HG02623 (cell line): ENCODE results near the gene FAP.

ENCODE experiments used
- ATAC-seq: cut with Tn5 transposase; IDR thresholded peaks from one replicate; pipeline ENCODE4 v1.9.1; 2021; ENCODE audit warnings: moderate library complexity; ENCODE audit not compliant: unreplicated experiment

FAP gene

DNA sequence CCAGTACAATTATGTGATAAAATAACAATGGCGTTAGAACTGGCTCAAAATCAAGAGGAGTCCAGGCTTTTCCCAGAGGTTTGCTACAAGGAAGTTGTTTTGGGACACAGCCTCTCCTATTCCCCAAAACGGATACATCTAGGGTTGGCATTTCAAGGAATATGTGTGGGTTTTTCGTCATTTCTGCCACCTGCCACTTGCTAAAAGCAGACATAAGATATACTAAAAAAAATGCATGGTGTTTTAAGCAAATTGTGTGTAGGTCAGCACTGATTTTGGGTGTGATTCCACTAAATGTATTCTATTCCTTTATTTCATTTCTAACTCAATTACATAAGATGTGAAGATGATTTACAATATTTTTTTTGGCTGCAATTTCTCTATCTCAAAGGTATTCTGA is 54.8 kb downstream of the FAP start:
- no peak for ATAC-seq

DNA sequence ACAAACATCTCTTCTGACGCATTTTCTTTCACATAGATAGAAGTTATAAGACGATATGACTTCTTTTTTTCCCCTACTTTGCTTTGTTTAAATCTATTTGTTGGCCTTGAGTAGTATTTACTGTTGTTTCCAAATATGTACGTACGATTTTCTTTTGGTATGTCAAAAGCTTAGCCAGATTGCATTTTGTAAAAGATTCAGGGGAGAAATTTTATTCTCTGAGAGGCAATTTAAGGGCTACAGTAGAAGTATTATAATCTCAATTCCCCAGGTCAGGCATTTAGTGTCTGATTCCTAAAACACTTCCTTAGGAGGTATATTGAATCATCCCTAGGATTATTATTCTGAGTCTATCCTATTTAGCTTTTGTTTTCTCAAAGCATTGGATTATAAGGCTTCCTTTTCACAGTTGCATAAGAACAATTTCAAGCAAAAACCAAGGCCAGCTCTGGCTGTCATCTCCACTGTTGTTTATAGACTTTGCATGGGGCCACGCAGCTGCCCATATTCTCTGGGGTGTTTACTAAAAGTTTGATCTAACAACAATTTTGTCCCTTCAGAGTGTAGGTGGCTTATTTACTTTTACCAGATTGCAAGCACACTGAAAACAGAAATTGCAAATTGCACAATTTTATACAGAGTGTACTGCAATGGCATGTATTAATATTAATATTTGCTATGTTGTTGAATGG is 57.6 kb downstream of the FAP start:
- ATAC-seq, result no peak

DNA sequence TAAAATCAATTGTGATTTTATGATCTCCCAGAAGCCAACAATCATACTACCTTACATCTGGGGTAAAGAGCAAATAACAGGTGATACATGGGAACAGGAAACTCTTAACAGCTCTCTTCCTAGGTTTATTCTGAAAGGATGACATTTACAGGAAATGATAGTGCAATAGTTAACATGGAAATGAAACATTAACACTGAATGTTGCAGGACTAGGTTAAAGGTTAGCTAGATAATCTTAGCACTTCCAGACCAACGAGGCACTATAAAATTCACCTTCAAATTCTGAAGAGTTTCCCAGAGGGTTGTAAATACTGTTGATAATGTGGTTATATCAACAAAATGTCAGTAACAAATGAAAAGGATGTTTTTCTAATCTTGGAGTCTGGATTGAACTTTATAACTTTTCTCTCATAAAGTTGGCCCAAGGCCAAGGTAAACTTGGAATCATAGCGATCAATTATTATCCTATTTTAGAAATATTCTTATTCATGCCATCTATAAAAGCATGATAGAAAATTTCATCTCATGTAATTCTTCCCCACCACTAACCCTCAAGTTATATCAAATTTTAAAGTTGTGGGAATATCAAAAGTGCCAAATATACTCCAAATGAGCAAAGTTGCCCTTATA is 58.3 kb downstream of the FAP start:
- no peak for ATAC-seq

DNA sequence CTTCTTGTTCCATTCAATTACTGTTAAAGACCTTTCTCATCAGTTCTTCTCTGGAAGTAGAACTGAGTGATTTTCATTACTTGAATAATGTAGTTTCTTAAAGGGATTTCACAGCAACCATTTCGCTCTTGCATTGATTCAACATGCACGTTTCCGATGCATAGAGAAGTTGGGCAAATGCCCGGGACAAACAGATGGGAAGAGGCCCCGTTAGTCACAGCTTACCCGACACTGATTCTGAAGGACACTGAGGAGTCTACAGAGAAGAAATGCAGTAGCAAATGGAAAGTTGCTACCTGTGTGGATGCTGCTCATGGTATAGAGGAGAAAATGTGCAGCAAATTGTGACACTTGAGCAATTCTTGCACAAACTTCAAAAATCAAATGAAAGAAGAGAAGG is 58.9 kb downstream of the FAP start:
- ATAC-seq, result no peak

DNA sequence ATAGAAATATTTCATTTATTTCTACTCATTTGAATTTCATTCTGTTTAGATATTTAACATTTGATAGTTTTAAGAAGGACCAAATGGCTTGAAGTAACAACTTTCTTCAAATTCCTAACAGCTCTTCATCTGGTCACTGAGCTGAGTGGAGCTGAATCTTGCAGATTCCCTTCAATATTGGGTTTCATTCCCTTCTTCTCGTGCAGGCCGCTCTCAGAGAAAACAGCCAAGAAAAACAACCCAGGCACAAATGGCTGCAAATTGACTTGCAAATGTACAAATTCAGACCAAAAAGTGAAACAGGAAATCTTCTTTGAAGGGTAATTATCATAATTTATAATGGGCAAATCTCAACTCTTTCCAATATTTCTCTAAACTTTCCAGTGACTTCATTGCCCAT is 60.9 kb downstream of the FAP start:
- ATAC-seq, result no peak

DNA sequence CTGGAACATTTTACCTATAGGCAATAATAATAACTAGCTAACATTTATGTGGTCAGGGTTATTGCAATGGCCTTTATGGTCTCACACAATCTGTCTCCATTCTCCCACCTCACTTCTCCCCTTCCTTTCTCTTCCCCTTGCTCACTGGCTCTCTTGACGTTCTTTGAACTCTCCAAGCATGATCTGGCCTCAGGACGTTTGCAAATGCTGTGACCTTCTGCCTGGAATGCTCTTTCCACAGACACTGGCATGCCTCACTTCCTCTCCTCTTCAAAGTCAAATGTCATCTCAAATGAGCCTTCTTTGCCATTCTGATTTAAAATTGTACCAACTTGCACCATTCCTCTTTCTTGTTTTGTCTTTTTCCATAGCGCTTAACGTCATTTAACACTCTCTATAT is 65.9 kb downstream of the FAP start:
- no peak for ATAC-seq

DNA sequence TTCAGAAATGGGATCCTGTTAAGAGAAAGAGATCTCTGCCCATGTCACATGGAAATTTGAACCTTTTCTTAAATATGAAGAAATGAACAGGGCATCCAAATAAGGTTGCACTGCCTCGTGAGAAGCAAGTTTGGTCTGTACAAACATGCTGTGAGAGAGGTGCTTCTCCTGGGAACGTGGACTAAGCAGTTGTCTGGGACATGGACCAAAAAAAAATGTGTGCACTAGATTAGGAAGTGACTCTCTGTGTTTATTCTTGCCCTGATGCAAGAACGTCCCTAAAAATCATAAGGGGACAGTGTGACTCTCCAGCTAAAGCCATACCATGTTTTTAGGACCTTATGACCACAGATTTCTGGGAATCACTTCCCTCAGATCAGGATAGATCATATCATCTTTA is 67.5 kb downstream of the FAP start:
- no peak for ATAC-seq

DNA sequence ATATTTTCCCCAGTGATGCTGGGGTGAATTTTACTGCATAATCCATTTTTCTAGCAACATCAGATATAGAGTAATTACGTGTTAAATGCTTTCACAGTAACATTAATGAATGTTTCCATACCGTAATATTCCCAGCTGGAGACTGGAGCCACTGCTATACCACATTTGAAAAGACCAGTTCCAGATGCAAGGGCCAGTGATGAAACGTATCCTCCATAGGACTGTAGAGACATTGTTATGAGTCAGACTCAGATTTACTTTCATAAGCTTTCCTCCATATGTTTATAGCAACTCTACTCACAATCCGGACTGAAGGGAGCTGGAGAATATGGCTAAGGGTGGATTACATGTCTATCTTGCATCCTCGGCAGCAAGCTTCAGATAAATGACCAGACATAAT is 68.5 kb downstream of the FAP start:
- ATAC-seq, result no peak

DNA sequence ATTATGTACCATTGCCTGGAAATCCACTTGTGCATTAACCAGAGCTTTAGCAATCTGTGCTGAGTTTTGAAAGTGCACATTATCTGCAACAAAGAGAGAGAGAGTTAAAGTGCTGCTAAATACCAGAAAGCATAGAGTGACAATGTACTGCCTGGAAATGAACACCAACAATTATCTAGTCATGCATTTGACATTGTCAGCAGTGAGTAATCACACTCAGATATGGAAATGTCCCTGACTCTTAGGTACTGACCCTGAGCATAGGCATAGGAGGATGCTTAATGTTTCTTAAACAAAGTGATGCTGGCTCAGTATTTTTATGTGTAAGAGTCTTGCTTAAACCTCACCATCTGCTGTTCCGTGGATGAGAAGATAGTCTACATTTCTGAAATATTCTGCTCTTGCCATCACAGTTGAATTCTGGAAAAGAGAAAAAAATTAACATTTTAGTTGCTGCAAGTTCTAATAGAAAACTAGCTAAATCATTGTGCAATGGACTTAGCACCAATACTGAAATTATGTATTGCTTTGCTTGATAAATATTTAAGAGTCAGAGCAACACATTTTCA is 70.4 kb downstream of the FAP start:
- ATAC-seq, result no peak

DNA sequence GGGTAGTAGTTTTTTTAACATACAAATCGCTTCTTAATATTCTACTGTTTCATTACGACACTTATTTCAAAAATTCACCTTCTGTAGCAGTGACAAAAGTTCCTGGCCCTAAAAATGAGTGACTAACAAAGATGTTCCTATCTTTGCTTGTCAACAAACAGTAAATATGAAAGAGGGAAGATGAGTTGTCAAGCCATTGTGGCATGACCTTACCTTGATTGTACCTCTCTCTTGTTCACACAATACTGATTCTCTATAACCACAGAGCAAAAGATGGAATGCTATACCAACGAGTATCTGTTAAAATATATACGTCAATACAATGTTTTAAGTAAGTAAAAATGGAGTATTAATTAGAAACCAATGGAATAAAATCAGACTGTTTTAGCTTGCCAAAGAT is 76.5 kb downstream of the FAP start:
- ATAC-seq, result no peak

DNA sequence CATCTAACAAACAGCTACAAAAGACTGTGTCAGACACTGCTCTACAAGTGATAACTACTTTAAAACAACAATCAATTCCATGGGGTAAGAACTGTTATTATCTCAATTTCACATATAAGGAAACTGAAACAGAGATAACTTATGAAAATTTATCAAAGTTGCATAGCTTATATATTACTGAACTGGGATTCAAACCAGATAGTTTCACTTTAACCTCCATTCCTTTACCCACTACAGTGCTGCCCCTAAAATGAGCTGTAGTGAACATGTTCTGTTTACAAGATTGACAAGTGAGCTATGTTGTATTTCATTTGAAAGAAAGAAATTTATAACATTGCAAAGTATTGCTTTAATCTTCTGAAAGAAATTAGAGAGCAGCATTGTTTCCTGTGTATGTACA is 77.1 kb downstream of the FAP start:
- no peak for ATAC-seq

DNA sequence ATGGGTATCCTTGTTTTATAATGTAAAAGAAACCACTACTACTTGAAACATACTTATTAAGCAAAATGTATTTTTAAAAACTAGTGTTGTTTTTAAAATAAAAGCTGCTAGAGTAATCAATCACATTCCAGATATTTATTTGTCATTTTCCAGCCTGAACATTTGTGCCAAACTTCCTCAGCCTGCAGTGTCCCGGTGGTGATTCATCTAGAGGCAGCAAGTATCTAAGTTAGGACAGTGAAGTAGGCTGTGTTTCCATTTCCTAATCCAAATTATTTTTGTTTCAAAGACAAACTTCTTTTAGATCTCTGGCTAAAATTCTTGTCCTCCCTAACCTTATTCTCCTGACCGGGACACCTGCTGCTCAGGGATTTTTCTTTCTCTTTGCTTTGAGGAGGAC is 78.4 kb downstream of the FAP start:
- no peak for ATAC-seq

DNA sequence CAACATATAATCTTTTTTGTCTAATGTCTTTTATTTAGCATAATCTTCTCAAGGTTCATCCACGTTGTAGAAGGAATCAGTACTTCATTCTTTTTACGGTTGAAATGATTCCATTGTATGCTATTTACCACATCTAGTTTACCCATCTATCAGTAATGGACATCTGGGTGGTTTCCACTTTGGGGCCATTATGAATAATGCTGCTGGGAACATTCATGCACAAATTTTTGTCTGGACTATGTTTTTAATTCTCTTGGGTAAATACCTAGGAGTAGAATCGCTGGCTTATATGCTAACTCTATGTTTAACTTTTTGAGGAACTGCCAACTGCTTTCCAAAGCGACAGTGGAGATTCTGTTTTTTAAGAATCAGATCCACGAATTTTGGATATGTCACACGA is 83.8 kb downstream of the FAP start:
- no peak for ATAC-seq

DNA sequence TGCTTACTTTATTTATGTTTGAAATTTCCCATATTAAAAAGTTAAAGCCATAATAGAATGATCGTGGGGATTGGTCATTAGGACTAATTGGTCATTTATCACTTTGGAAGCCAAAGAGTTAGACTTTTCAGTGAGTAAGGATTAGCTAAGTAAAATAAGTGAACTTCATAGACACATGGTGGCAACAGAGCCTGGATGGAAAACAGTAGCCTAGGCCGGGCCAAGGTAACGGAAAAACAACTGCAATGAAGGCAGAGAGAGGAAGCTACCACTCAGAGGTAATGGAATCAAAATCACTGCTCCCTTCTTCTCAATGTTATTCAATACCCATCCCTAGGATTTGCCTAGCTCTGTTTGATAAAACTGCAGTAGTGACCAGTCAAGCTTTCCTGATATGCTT is 87.1 kb downstream of the FAP start:
- ATAC-seq, result no peak

DNA sequence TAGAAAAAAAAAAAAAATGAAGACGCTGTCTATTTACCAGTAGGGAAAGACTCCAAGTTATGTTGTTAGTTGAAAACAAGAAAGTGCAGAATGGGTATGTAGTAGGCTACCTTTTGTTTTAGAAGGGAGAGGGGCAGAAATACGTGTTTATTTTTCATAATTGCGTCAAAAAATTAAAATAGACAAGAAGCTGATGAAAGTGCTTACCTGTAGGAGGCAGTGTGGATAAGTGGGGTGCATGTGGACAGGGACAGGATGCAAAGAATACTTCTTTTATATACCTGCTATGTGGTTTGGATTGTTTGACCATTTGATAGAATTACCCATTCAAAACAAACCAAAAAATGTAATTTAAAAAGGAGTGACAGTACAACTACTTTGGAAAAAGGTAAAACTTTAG is 88.2 kb downstream of the FAP start:
- ATAC-seq, result no peak

DNA sequence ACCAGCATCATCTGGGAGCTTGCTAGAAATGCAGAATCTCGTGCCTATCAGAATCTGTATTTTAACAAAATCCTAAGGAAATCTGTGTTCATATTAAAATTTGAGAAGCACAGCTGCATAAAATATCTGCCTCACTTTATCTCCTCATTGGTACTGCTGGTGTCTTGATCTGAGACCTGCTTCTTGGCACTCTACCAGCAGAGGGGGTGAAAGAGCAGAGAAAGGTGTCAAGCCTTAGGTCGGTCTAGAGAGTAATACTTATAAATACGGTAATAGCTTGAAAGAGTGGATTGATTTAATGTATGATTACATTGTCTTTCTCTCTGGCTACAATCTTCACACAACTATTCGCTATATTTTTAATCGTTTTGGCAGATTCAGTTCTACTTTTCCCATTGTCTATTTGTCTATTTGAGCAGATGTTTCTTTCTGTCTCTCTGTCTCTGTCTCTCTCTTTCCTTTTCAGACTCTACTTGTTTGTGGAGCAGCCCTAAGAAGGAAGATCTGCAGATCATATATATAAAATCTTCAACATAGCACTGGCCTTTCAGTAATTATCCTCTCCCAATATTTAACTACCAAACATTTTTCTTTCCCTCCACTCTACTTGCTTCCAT is 89.5 kb downstream of the FAP start:
- peak; percentile 95 for ATAC-seq

DNA sequence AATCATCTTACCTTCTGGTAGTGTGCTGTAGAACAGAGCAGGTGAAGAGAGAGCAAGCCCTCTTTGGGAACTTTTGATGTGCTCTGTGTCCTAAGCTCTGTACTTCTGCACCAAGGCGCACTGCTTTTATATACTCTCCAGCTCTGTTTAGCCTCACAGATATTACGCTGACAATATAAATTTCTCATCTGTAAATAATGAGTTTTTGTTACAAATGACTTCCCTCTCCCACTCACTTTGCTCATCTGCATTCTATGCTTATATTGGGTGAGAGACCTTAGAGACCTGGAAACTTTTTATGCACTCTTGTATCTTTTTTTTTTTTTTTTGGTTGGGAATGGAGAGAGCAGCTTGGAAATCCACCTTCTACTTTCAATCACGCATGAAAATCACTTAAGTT is 91.1 kb downstream of the FAP start, which contains the start of gene GCG:
TSS of gene GCG (minus strand) at position 101 of the 400 bp plus-strand sequence. CDS start 3,069 bp downstream, outside the sequence.
- no peak for ATAC-seq

DNA sequence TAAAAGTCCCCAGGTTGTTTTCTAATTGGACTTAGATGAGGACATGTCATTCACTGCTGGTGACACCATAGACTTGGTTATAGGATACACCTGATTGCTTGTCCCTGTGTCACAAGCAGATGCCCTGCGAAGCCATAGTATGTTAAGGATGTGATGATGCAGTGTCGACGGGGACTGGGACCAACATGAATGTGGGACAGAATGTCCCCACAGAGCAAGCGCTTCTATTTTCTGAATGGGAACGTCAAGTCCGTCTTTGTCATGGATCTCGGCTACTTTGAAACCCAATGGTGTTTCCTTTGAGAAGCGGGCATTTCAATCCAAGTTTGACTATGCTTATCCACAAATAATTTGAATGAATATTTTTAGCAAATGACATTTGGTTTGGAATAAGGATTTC is 93.3 kb downstream of the FAP start:
- ATAC-seq, result no peak

DNA sequence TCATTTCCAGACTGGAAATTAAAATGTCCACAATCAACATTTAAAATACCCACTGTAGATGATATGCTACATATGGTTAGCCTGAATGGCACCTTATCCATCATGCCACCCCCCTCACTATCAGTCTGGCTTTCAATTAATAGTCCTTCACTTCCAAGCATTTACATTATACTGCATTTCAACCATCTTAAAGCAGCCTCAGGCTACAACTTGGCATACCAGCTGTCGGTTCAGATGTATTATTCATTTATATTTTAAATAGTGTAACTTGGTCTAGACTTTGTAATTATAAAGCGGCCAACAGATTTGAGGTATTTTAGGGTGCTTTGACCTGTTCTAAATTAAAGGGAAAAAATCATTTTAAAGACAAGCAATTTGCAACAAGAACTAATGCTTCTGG is 93.8 kb downstream of the FAP start:
- ATAC-seq, result no peak

DNA sequence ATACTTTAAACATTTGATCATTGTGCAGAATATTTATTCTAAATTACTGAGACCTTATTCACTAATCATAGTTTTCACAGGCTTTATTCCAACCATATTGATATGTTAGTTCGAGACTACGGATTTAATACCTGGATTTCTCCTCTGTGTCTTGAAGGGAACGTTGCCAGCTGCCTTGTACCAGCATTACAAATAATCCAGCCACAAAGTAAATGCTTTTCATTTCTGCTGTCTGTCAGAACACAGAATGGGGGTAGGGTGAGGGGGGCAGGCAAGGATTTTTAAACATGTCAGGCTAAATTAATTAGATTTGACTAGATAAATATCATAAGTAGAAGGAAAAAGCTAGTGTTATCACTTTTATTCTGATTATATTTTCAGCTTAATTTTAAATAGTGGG is 94.3 kb downstream of the FAP start:
- ATAC-seq, result no peak

DNA sequence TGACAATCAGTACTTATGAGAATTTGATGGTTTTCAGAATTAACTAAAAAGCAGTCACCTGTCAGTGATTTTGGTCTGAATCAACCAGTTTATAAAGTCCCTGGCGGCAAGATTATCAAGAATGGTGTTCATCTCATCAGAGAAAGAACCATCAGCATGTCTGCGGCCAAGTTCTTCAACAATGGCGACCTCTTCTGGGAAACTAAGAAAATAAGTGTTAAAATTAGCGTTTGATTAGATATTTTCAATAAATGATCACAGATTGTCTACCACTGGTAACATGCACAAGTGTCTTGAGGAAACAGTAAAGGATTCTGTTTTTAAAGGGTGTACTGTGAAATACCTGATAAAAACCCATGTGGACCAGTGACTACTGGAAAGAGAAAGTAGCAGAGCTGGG is 99.3 kb downstream of the FAP start:
- ATAC-seq, result no peak

DNA sequence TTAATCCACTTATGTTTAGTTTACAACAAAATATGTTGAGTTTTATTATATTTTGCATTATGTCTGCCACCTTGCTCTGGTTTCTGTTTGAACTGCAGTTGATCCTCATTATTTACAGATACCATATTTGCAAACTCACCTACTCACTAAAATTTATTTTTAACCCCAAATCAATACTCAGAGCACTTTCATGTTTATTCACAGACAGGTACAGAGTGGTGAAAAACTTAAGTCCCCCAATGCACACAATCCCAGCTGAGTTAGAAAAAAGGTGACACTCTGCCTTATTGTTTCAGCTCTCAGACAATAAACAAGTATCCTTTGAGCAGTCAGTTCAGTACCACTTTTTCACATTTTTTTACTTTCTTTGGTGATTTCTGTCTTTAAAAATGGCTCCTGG is 104.9 kb downstream of the FAP start:
- ATAC-seq, result no peak
